Tibial nerve (tissue), 3 donors: Measurements from ENCODE around the gene ESCO1.

Experiments
- CTCF ChIP-seq, 5 experiments: fragments of 200-600 bp in 3 of 5; fragments of 450-650 bp in 2 of 5; sonication (generic) in 3 of 5; IDR thresholded peaks; one replicate each; pipeline ENCODE4 v1.5.1; 2016 to 2019; ENCODE audit warnings: antibody characterized with exemption in 5 of 5, mild to moderate bottlenecking in 3 of 5, moderate library complexity in 2 of 5
- POLR2A ChIP-seq, 2 donors: fragments of 450-650 bp; IDR thresholded peaks; one replicate each; pipeline ENCODE4 v1.6.1; 2017; ENCODE audit warnings: antibody characterized with exemption in 2 of 2, mild to moderate bottlenecking in 2 of 2, moderate library complexity in 2 of 2

GRCh38 chr18:21629089-21629832, 28.8 kb upstream of the ESCO1 start:
- TF ChIP-seq CTCF (IDR thresholded peaks at IDR 0.05) = no peak
- TF ChIP-seq POLR2A (IDR thresholded peaks at IDR 0.05) = no peak
